Spinal cord (tissue), 10 donors: ENCODE data around the gene GSC. TPM values are rescaled to one million over a fixed set of nuclear protein-coding genes. Genes with fewer than 3 reads are reported as not detected.

Experiments
- DNase-seq, 6 donors: peaks; one replicate each; pipeline versions ENCODE4 v3.0.0 to v3.0.0-alpha.2; 2013 to 2015; ENCODE audit warnings: low spot score in 6 of 6, low read depth in 4 of 6
- H3K27ac ChIP-seq: one replicate; pipeline ENCODE4 v1.5.1; 2013; ENCODE audit warnings: low read depth, low read length, control low read depth
- H3K27me3 ChIP-seq: one replicate; pipeline ENCODE4 v1.6.1; 2013; ENCODE audit warnings: low read length; ENCODE audit not compliant: control insufficient read depth, insufficient read depth
- H3K36me3 ChIP-seq: one replicate; pipeline ENCODE4 v1.6.1; 2013; ENCODE audit warnings: low read length; ENCODE audit not compliant: control insufficient read depth, insufficient read depth
- H3K4me1 ChIP-seq: one replicate; pipeline ENCODE4 v1.6.1; 2013; ENCODE audit warnings: low read length; ENCODE audit not compliant: control insufficient read depth, insufficient read depth
- H3K4me3 ChIP-seq: one replicate; pipeline ENCODE4 v1.5.1; 2013; ENCODE audit warnings: low read depth, low read length, control low read depth
- H3K9me3 ChIP-seq: one replicate; pipeline ENCODE4 v1.6.1; 2013; ENCODE audit warnings: low read length; ENCODE audit not compliant: control insufficient read depth, insufficient read depth
- WGBS: methylation state at CpG from one replicate; pipeline ENCODE4 v1.1.5; 2013; ENCODE audit warnings: missing lambda C conversion rate; ENCODE audit not compliant: insufficient coverage; 5-methylcytosine and 5-hydroxymethylcytosine counted together
- polyA plus RNA-seq, 2 donors: library from polyadenylated mRNA; unstranded; fragments of 120-200 nt; gene quantifications; one replicate each; pipeline ENCODE4 v1.2.1, GENCODE V29; 2013; ENCODE audit not compliant: insufficient read length in 2 of 2
- total RNA-seq, 2 donors: library from RNA; depleted of rRNA in 1 of 2; stranded (reverse); fragments of 120-200 nt in 1 of 2; fragments of >200 nt in 1 of 2; gene quantifications; one replicate each; pipeline versions ENCODE4 v1.2.3 to v1.2.4, GENCODE V29; 2013 to 2014
- donor health status: healthy.

Gene GSC
- total and polyA plus RNA-seq, 4 donors: 0.99 TPM; not detected in 3

GRCh38 chr14:94722397-94722796, 47.5 kb downstream of the GSC start:
- Histone ChIP-seq H3K4me1 (no peaks in the 10 kb centered on the region), H3K36me3 (no peaks in the 10 kb centered on the region), H3K27me3 (no peaks in the 10 kb centered on the region), H3K9me3 (no peaks in the 10 kb centered on the region), H3K27ac (no peak overlapping the region), H3K4me3 (no peak overlapping the region)
- WGBS: no CpG with 5 or more reads among the region's 4 CpGs
- DNase-seq: no peak

Other genes with a start within 250 kb of the GSC start
- not detected for gene SERPINA4, start 208.7 kb downstream of the GSC start, total RNA-seq
- gene SERPINA4, start 208.7 kb downstream of the GSC start, polyA plus RNA-seq: not detected
- gene SERPINA5, start 188.7 kb downstream of the GSC start, total RNA-seq: 1 to 10 TPM in 1 of 2 donors, under 1 TPM in 1; 0.89 to 1.6 TPM
- 1 to 10 TPM; 1.1 to 2.2 TPM for gene SERPINA5, start 188.7 kb downstream of the GSC start, polyA plus RNA-seq
- 1 to 10 TPM; 1.5 to 3.0 TPM for gene SERPINA3, start 157.7 kb downstream of the GSC start, total RNA-seq
- gene SERPINA3, start 157.7 kb downstream of the GSC start, polyA plus RNA-seq: under 1 TPM; 0.78 to 0.84 TPM